ENCODE data around the gene KRT24.

GRCh38 chr17:40735016-40735415, 31.5 kb upstream of the KRT24 start:
- TF ChIP-seq EZH2 (IDR thresholded peaks at IDR 0.05; ENCODE audit: borderline replicate concordance, low read depth, low read length, severe bottlenecking) (no peak), CTCF (IDR thresholded peaks at IDR 0.05; ENCODE audit: extremely low read depth in 1 of 2, insufficient read depth in 1 of 2, low read depth in 1 of 2, low read length in 2 of 2) (no peak), MAX (IDR thresholded peaks at IDR 0.05; ENCODE audit: insufficient read depth, insufficient read length) (no peak), MYC (IDR thresholded peaks at IDR 0.05; ENCODE audit: low read depth, low read length) (no peak), POLR2A (IDR thresholded peaks at IDR 0.05; ENCODE audit: low read depth, low read length) (no peak)

Measured in endothelial cell of umbilical vein (primary cell).